MM.1S (cell line): ENCODE measurements around the gene MAGI2.

Experiments used
- CTCF ChIP-seq: fragments of 300-600 bp; sonication (generic); IDR thresholded peaks from 2 replicates; pipeline ENCODE4 v1.5.1; 2016; ENCODE audit warnings: antibody characterized with exemption, low read length, mixed read lengths
- EZH2 ChIP-seq: fragments of 300-600 bp; sonication (generic); optimal IDR thresholded peaks from 2 replicates; pipeline ENCODE3; 2017; ENCODE audit warnings: low read depth, mild to moderate bottlenecking, antibody characterized with exemption, low read length, mixed read lengths
- EZH2phosphoT487 ChIP-seq: fragments of 300-600 bp; sonication (generic); IDR thresholded peaks from 2 replicates; pipeline ENCODE4 v1.6.1; 2018; ENCODE audit warnings: antibody characterized with exemption, low read length

GRCh38 chr7:78407031-78407430 is 1046.4 kb downstream of the MAGI2 start:
- TF ChIP-seq CTCF, result no peak
- TF ChIP-seq EZH2, result no peak
- no peak for TF ChIP-seq EZH2phosphoT487
